Suprapubic skin (tissue), 4 donors: ENCODE data around the gene CMA1. TPM values are rescaled to one million over a fixed set of nuclear protein-coding genes. Genes with fewer than 3 reads are reported as not detected.
"Not testable (repeated sequence)": the region's sequence is repeated elsewhere in the genome, so short reads cannot be mapped to it uniquely, and the experiment has no call there.

Experiments
- DNase-seq, 2 donors: peaks; one replicate each; pipeline ENCODE4 v3.0.0-alpha.2; 2019; ENCODE audit warnings: low spot score in 2 of 2
- H3K27ac ChIP-seq: fragments of 200-600 bp; sonication (generic); one replicate; pipeline ENCODE4 v1.5.1; 2019
- H3K27me3 ChIP-seq: fragments of 200-600 bp; sonication (generic); one replicate; pipeline ENCODE4 v1.5.1; 2019
- H3K36me3 ChIP-seq: fragments of 200-600 bp; sonication (generic); one replicate; pipeline ENCODE4 v1.5.1; 2019
- H3K4me1 ChIP-seq: fragments of 200-600 bp; sonication (generic); one replicate; pipeline ENCODE4 v1.5.1; 2019
- H3K4me3 ChIP-seq: fragments of 200-600 bp; sonication (generic); one replicate; pipeline ENCODE4 v1.5.1; 2019; ENCODE audit warnings: mild to moderate bottlenecking
- H3K9me3 ChIP-seq: fragments of 200-600 bp; sonication (generic); one replicate; pipeline ENCODE4 v1.5.1; 2019
- EP300 ChIP-seq: sonication (generic); formaldehyde crosslinking; IDR thresholded peaks from one replicate; pipeline ENCODE4 v1.6.1; 2017; ENCODE audit warnings: antibody characterized with exemption
- POLR2A ChIP-seq, 2 donors: fragments of 450-650 bp; IDR thresholded peaks; one replicate each; pipeline ENCODE4 v1.6.1; 2017; ENCODE audit warnings: antibody characterized with exemption in 2 of 2, mild to moderate bottlenecking in 2 of 2, moderate library complexity in 2 of 2
- POLR2AphosphoS5 ChIP-seq, 3 donors: sonication (generic); formaldehyde crosslinking; IDR thresholded peaks; one replicate each; pipeline ENCODE4 v1.6.1; 2017; ENCODE audit warnings: antibody characterized with exemption in 3 of 3
- WGBS: methylation state at CpG from one replicate; pipeline ENCODE4 v1.1.5; 2018; 5-methylcytosine and 5-hydroxymethylcytosine counted together
- total RNA-seq, 4 donors: library from RNA; depleted of rRNA; stranded (reverse); fragments of >200 nt; gene quantifications; one replicate each; pipeline ENCODE4 v1.1.0, GENCODE V29; 2016
- TF ChIP-seq, protein P1 (sequence below), 2 donors: fragments of 200-600 bp in 1 of 2; fragments of 450-650 bp in 1 of 2; sonication (generic) in 1 of 2; IDR thresholded peaks; one replicate each; pipeline ENCODE4 v1.5.1; 2016 to 2019; ENCODE audit warnings: antibody characterized with exemption in 2 of 2, mild to moderate bottlenecking in 1 of 2, moderate library complexity in 1 of 2

Gene CMA1
- total RNA-seq, 4 donors from 2014 or later = not detected

GRCh38 chr14:24518851-24519250 is 10.8 kb upstream of the CMA1 start:
- 67% methylated on average over 2 of the region's 2 CpGs for WGBS
- Histone ChIP-seq H3K36me3 (no peaks in the 10 kb centered on the region), H3K27me3 (no peaks in the 10 kb centered on the region), H3K4me3 (no peak overlapping the region), H3K4me1 (no peaks in the 10 kb centered on the region), H3K9me3 (no peaks in the 10 kb centered on the region), H3K27ac (no peak overlapping the region)
- DNase-seq = no peak
- TF ChIP-seq EP300 = no peak
- TF ChIP-seq POLR2A (IDR thresholded peaks at IDR 0.05) = no peak
- TF ChIP-seq, protein P1, sequence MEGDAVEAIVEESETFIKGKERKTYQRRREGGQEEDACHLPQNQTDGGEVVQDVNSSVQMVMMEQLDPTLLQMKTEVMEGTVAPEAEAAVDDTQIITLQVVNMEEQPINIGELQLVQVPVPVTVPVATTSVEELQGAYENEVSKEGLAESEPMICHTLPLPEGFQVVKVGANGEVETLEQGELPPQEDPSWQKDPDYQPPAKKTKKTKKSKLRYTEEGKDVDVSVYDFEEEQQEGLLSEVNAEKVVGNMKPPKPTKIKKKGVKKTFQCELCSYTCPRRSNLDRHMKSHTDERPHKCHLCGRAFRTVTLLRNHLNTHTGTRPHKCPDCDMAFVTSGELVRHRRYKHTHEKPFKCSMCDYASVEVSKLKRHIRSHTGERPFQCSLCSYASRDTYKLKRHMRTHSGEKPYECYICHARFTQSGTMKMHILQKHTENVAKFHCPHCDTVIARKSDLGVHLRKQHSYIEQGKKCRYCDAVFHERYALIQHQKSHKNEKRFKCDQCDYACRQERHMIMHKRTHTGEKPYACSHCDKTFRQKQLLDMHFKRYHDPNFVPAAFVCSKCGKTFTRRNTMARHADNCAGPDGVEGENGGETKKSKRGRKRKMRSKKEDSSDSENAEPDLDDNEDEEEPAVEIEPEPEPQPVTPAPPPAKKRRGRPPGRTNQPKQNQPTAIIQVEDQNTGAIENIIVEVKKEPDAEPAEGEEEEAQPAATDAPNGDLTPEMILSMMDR (IDR thresholded peaks at IDR 0.05) = no peak
- no peak for TF ChIP-seq POLR2AphosphoS5 (IDR thresholded peaks at IDR 0.05)

DNA sequence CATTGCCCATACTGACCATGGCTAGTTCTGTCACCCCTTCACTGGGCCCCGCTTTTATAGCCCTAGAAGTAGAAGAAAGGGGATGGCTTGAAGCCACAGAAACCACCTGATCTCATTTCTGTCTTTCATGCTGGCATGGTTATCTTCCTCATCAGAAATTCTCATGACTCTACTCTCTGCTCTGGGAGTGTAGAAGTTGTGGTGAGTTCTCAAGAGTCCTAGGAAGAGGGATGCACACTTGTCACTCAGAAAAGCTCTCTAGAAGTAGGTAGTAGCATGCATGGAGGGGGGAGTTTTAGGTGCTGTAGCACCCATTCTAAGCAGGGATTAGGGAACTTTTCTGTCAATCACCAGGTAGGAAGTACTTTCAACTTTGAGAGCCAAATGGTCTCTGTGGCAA is 6.1 kb upstream of the CMA1 start:
- H3K27me3 ChIP-seq = no peaks in the 10 kb centered on the region

DNA sequence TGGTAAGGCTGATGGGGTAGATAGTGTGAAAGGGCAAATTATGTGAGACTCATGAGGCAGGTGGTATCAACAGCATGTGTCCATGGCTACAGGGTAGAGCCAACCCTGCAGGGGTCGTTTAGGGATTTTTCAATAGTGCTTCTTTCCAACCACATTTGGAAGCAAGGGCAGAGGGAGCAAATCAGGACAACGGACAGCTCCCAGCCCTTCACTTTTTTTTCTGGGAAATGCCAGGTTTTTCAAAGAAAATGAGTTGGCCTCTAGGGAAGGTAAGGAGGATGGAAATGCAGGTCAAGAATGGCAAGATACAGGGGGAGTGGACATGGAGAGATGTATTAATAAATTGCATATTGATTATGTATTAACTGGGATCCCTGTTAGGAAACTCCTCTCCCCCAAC is 4.9 kb upstream of the CMA1 start:
- Histone ChIP-seq H3K27ac (no peak overlapping the region), H3K27me3 (no peaks in the 10 kb centered on the region), H3K4me1 (no peaks in the 10 kb centered on the region), H3K4me3 (no peak overlapping the region), H3K9me3 (no peaks in the 10 kb centered on the region), H3K36me3 (no peaks in the 10 kb centered on the region)
- TF ChIP-seq EP300 (no peak), POLR2AphosphoS5 (IDR thresholded peaks at IDR 0.05) (no peak), POLR2A (IDR thresholded peaks at IDR 0.05) (no peak)
- TF ChIP-seq, protein P1 (IDR thresholded peaks at IDR 0.05) = no peak
- DNase-seq = no peak
- 7% methylated on average over 2 of the region's 2 CpGs for WGBS

More for the DNA sequence above, 6.1 kb upstream of the CMA1 start:
- WGBS = 87% methylated on average over 1 of the region's 1 CpG
- Histone ChIP-seq H3K9me3 (no peaks in the 10 kb centered on the region), H3K36me3 (no peaks in the 10 kb centered on the region), H3K4me3 (no peak overlapping the region), H3K27ac (no peak overlapping the region), H3K4me1 (no peaks in the 10 kb centered on the region)
- no peak for DNase-seq
- TF ChIP-seq POLR2AphosphoS5 (IDR thresholded peaks at IDR 0.05) (no peak), EP300 (no peak), POLR2A (IDR thresholded peaks at IDR 0.05) (no peak)
- TF ChIP-seq, protein P1 (IDR thresholded peaks at IDR 0.05) = no peak

DNA sequence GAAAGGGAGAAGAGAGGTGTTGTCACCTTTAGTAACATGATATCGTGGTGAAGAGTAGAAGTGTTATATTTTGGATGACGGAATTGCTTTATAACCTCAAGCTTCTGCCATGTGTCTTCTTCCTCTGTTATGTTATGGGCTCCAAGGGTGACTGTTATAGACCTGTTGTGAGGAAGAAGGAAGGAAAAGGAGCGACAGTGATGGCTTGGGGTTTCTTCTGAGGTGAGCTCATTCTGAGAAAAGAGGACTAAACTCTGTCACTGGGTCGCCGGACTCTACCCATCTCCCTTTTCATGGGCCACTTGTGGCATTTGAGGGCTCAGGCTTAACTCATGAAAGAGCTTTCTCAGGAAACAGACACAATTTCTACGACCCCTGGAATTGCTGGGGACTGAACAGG is 1.6 kb downstream of the CMA1 start:
- Histone ChIP-seq H3K36me3 (no peaks in the 10 kb centered on the region), H3K4me3 (no peak overlapping the region), H3K27ac (no peak overlapping the region), H3K4me1 (no peaks in the 10 kb centered on the region), H3K9me3 (no peaks in the 10 kb centered on the region), H3K27me3 (no peaks in the 10 kb centered on the region)
- 76% methylated on average over 6 of the region's 6 CpGs for WGBS
- no peak for TF ChIP-seq EP300
- no peak for TF ChIP-seq POLR2A (IDR thresholded peaks at IDR 0.05)
- TF ChIP-seq POLR2AphosphoS5 (IDR thresholded peaks at IDR 0.05) = no peak
- TF ChIP-seq, protein P1 (IDR thresholded peaks at IDR 0.05) = no peak
- DNase-seq = no peak

DNA sequence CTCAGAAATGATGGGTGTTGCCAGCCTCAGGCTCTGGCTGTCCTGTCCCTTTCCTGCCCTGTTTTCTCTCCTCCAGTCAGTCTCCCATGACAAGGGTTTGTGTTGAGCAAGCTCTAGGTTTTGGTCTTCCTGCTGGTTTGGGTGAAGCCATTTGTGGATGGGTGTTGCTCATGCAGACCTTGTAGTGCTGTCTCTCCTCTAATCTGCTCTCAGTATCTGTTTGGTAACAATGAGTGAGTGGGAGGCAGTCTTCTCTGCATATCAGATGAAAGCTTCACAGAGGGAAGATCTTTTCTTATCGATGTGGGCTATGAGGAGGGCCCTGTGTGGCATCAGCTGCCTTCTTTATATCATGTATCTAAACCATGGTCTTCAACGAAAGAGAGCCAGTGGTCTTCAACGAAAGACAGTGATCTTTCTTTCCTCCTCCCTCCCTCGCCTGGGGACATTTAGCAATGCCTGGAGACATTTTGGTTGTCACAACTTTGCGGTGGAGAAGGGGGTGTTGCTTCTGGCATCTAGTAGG is 3.6 kb downstream of the CMA1 start:
- WGBS = 80% methylated on average over 5 of the region's 5 CpGs
- no peaks in the 10 kb centered on the region for H3K36me3 ChIP-seq
- H3K27ac ChIP-seq = no peak overlapping the region
- H3K4me1 ChIP-seq = no peaks in the 10 kb centered on the region
- TF ChIP-seq, protein P1 (IDR thresholded peaks at IDR 0.05) = no peak
- TF ChIP-seq POLR2AphosphoS5 (IDR thresholded peaks at IDR 0.05) = no peak
- no peak for TF ChIP-seq POLR2A (IDR thresholded peaks at IDR 0.05)
- TF ChIP-seq EP300 = no peak
- no peak overlapping the region for H3K4me3 ChIP-seq
- H3K9me3 ChIP-seq = no peaks in the 10 kb centered on the region
- no peak for DNase-seq
- H3K27me3 ChIP-seq = no peaks in the 10 kb centered on the region

DNA sequence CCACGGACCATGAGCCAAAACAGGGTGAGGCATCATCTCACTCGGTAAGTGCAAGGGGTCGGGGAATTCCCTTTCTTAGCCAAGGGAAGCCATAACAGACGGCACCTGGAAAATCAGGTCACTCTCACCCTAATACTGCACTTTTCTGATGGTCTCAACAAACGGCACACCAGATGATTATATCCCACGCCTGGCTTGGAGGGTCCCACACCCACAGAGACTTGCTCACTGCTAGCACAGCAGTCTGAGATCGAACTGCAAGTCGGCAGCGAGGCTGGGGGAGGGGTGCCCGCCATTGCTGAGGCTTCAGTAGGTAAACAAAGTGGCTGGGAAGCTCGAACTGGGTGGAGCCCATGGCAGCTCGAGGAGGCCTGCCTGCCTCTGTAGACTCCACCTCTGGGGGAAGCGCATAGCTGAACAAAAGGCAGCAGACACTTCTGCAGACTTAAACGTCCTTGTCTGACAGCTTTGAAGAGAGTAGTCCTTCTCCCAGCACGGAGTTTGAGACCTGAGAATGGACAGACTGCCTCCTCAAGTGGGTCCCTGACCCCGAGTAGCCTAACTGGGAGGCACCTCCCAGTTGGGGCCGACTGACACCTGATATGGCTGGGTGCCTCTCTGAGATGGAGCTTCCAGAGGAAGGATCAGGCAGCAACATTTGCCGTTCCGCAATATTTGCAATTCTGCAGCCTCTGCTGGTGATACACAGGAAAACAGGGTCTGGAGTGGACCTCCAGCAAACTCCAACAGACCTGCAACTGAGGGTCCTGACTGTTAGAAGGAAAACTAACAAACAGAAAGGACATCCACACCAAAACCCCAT is 16.3 kb downstream of the CMA1 start:
- not testable (repeated sequence) for H3K27me3 ChIP-seq, H3K9me3 ChIP-seq, H3K27ac ChIP-seq, DNase-seq, H3K36me3 ChIP-seq, H3K4me1 ChIP-seq, H3K4me3 ChIP-seq
- 84% methylated on average over 19 of the region's 19 CpGs for WGBS
